HEK293 (cell line): ENCODE results near the gene DAP.

Source experiments
- CTCF ChIA-PET: fragments of 350-600 bp; formaldehyde crosslinking; extraction: SDS; loops from one replicate; lab custom pipeline; 2021; ENCODE audit warnings: antibody characterized with exemption; lab: Yijun Ruan, JAX
- POLR2A ChIA-PET: fragments of 300-600 bp; formaldehyde crosslinking; extraction: SDS; loops from one replicate; lab custom pipeline; 2020; ENCODE audit warnings: antibody characterized with exemption, inconsistent platforms; lab: Yijun Ruan, JAX
- H3K27ac ChIP-seq: fragments of 200-500 bp; sonication (Bioruptor generic); 2 replicates; pipeline ENCODE4 v1.5.1; 2014; ENCODE audit warnings: low read depth, low read length, control low read depth, inconsistent platforms; ENCODE audit errors: extremely low read depth
- H3K36me3 ChIP-seq, 2 experiments: fragments of 200-500 bp in 1 of 2; sonication (Bioruptor generic) in 1 of 2; 1 replicate in 1 of 2; 2 replicates in 1 of 2; pipeline ENCODE4 v1.5.1; 2014 to 2017; ENCODE audit warnings: inconsistent platforms in 2 of 2, low read length in 2 of 2; ENCODE audit not compliant: control insufficient read depth in 2 of 2, insufficient read depth in 1 of 2
- H3K4me1 ChIP-seq: fragments of 200-500 bp; sonication (Bioruptor generic); 2 replicates; pipeline ENCODE4 v1.5.1; 2014; ENCODE audit warnings: mild to moderate bottlenecking, low read length, inconsistent platforms; ENCODE audit not compliant: control insufficient read depth, insufficient read depth
- H3K4me3 ChIP-seq: 2 replicates; pipeline ENCODE4 v1.5.1; 2011; ENCODE audit warnings: low read depth, mild to moderate bottlenecking, control low read depth, low read length, moderate library complexity
- H3K9me3 ChIP-seq: fragments of 200-500 bp; sonication (Bioruptor generic); 2 replicates; pipeline ENCODE4 v1.5.1; 2014; ENCODE audit warnings: low read depth, low read length, inconsistent platforms; ENCODE audit not compliant: control insufficient read depth, insufficient read depth
- IKZF3 ChIP-seq: fragments of 450-650 bp; IDR thresholded peaks from 2 replicates; pipeline ENCODE4 v1.5.0; 2018; ENCODE audit warnings: missing biosample characterization, mild to moderate bottlenecking, missing genetic modification characterization, moderate library complexity
- MEIS1 ChIP-seq: sonication (generic); formaldehyde crosslinking; IDR thresholded peaks from 2 replicates; pipeline ENCODE4 v1.8.1; 2022; ENCODE audit warnings: missing genetic modification reagents, mild to moderate bottlenecking, borderline replicate concordance
- ZBTB8A ChIP-seq: fragments of 450-650 bp; formaldehyde crosslinking; IDR thresholded peaks from 2 replicates; pipeline ENCODE4 v1.5.1; 2016; ENCODE audit warnings: missing biosample characterization, missing genetic modification characterization
- ZEB2 ChIP-seq: fragments of 450-650 bp; formaldehyde crosslinking; IDR thresholded peaks from 2 replicates; pipeline ENCODE4 v1.5.1; 2016; ENCODE audit warnings: missing biosample characterization, missing genetic modification characterization
- ZFP69B ChIP-seq: fragments of 450-650 bp; formaldehyde crosslinking; IDR thresholded peaks from 2 replicates; pipeline ENCODE4 v1.5.1; 2016; ENCODE audit warnings: missing biosample characterization, missing genetic modification characterization
- ZNF140 ChIP-seq: fragments of 450-650 bp; formaldehyde crosslinking; IDR thresholded peaks from 2 replicates; pipeline ENCODE4 v1.5.1; 2016; ENCODE audit warnings: missing biosample characterization, missing genetic modification characterization
- ZNF311 ChIP-seq: fragments of 450-650 bp; formaldehyde crosslinking; IDR thresholded peaks from 2 replicates; pipeline ENCODE4 v1.5.1; 2017; ENCODE audit warnings: missing biosample characterization, missing genetic modification characterization, borderline replicate concordance
- ZNF335 ChIP-seq: fragments of 450-650 bp; formaldehyde crosslinking; conservative IDR thresholded peaks from 2 replicates; pipeline ENCODE4 v1.5.1; 2016; ENCODE audit warnings: missing biosample characterization, missing genetic modification characterization
- ZNF416 ChIP-seq: fragments of 450-650 bp; formaldehyde crosslinking; IDR thresholded peaks from 2 replicates; pipeline ENCODE4 v1.5.1; 2016; ENCODE audit warnings: missing biosample characterization, missing genetic modification characterization
- ZNF677 ChIP-seq: fragments of 450-650 bp; IDR thresholded peaks from 2 replicates; pipeline ENCODE4 v1.5.0; 2018; ENCODE audit warnings: missing biosample characterization, mild to moderate bottlenecking, missing genetic modification characterization, moderate library complexity
- ZNF747 ChIP-seq: fragments of 450-650 bp; formaldehyde crosslinking; IDR thresholded peaks from 2 replicates; pipeline ENCODE4 v1.5.1; 2016; ENCODE audit warnings: missing biosample characterization, missing genetic modification characterization
- ZXDB ChIP-seq: fragments of 450-650 bp; formaldehyde crosslinking; IDR thresholded peaks from 2 replicates; pipeline ENCODE4 v1.5.1; 2016; ENCODE audit warnings: missing biosample characterization, missing genetic modification characterization
- TF ChIP-seq, protein P1 (sequence below): fragments of 450-650 bp; formaldehyde crosslinking; IDR thresholded peaks from 2 replicates; pipeline ENCODE4 v1.5.1; 2016; ENCODE audit warnings: missing biosample characterization, missing genetic modification characterization
- TF ChIP-seq, protein P2 (sequence below): fragments of 450-650 bp; formaldehyde crosslinking; optimal IDR thresholded peaks from 2 replicates; pipeline ENCODE3; 2016; ENCODE audit warnings: missing biosample characterization, mild to moderate bottlenecking, missing genetic modification characterization
- TF ChIP-seq, protein P3 (sequence below): fragments of 450-650 bp; formaldehyde crosslinking; IDR thresholded peaks from 2 replicates; pipeline ENCODE4 v1.5.1; 2016; ENCODE audit warnings: missing biosample characterization, missing genetic modification characterization
- TF ChIP-seq, protein P4 (sequence below): fragments of 450-650 bp; formaldehyde crosslinking; conservative IDR thresholded peaks from 2 replicates; pipeline ENCODE4 v1.5.1; 2016; ENCODE audit warnings: low read depth, missing biosample characterization, missing genetic modification characterization
- TF ChIP-seq, protein P5 (sequence below): fragments of 450-650 bp; formaldehyde crosslinking; IDR thresholded peaks from 2 replicates; pipeline ENCODE4 v1.5.1; 2016; ENCODE audit warnings: missing biosample characterization, missing genetic modification characterization

The DAP gene

DNA sequence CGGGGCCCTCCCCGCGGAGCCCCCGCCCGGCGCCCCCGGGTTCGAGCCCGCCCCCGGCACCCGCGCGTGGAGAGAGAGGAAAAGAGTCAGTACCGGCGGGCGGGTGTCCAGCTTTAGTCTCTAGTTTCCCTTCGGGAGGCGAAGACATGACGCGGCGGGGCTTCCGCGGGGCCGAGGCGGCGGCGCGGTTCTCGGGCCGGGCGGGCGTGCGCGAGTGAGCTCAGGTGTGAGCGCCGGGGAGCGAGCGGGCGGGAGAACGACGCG is 181 bp downstream of the DAP start:
- Histone ChIP-seq H3K9me3 (no peaks in the 10 kb centered on the region), H3K36me3 (peaks cover 2 to 4% of the 10 kb centered on the region in 2 experiments; a peak in 2 of 3 replicates), H3K4me3 (peak overlapping the region; percentile 61), H3K4me1 (no peaks in the 10 kb centered on the region), H3K27ac (peak overlapping the region; percentile 74)
- ChIA-PET CTCF (no interaction called here), POLR2A (interaction anchor here (1.1 to 1.2 kb wide), 2 partner anchors 8 to 407 kb away, joined by 3 to 6 read pairs; partner anchors contain the start of gene MARCHF6)
- TF ChIP-seq ZNF416 (tag by site-specific recombination) (no peak), ZNF140 (tag by site-specific recombination) (no peak), ZNF677 (0 out of 2 replicates have a peak, but pooled peaks have one; percentile 63)
- TF ChIP-seq, protein P1, sequence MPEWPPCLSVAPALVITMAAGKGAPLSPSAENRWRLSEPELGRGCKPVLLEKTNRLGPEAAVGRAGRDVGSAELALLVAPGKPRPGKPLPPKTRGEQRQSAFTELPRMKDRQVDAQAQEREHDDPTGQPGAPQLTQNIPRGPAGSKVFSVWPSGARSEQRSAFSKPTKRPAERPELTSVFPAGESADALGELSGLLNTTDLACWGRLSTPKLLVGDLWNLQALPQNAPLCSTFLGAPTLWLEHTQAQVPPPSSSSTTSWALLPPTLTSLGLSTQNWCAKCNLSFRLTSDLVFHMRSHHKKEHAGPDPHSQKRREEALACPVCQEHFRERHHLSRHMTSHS (tag by site-specific recombination) = no peak
- TF ChIP-seq, protein P2, sequence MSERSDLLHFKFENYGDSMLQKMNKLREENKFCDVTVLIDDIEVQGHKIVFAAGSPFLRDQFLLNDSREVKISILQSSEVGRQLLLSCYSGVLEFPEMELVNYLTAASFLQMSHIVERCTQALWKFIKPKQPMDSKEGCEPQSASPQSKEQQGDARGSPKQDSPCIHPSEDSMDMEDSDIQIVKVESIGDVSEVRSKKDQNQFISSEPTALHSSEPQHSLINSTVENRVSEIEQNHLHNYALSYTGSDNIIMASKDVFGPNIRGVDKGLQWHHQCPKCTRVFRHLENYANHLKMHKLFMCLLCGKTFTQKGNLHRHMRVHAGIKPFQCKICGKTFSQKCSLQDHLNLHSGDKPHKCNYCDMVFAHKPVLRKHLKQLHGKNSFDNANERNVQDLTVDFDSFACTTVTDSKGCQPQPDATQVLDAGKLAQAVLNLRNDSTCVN (tag by site-specific recombination) = peak; percentile 50

DNA sequence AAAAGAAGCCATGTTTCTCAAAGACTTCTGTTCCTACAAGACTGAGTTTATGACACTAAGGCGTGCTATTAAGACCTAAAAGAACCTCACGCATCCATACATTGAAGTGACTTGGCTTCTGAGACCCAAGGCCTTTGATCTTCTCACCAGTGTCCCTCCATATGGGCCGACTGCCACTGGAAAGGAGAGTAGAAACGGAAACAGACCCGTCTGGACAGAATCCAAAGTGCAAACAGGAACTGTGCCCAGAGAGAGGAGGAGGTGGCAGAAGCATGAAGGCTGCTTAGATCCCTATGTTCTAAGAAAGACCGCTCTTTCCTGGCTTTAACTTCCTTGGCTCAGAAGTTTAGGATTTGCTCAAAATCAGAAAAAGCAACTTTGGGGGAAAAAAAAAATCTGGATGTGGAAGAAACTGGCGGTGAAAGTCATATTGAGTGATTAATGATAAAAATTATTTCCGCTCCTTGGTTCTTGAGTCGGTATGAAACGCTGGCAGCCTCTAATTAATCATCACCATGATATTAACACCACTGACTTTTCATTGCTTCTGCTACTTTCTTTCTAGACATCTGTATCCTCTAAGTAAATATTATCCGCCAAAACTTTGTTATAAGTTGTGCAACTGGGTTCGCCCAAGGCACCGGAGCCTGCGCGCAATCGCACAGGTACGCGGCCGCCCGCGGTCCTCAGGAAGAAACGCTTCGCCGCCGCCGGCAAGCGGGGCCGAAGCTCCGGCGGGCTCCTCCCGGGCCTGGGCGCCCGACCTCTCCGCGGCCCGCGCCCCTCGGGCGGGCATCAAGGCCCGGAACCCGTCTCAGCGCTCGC is 726 bp downstream of the DAP start:
- peak overlapping the region; percentile 74 for H3K27ac ChIP-seq

More for the DNA sequence above, 726 bp downstream of the DAP start:
- Histone ChIP-seq H3K4me1 (no peaks in the 10 kb centered on the region), H3K9me3 (no peaks in the 10 kb centered on the region), H3K36me3 (peaks cover 3 to 4% of the 10 kb centered on the region in 2 experiments; a peak in 2 of 3 replicates), H3K4me3 (peak overlapping the region; percentile 61)
- POLR2A ChIA-PET = interaction anchor here (1.1 to 1.2 kb wide), 2 partner anchors 9 to 407 kb away, joined by 3 to 6 read pairs; partner anchors contain the start of gene MARCHF6
- CTCF ChIA-PET = interaction anchor here (0.6 kb wide), 1 partner anchor 76 kb away, joined by 3 read pairs; no protein-coding TSS in a partner anchor
- TF ChIP-seq ZFP69B (tag by site-specific recombination) (peak; percentile 26; the same call in 1 of the 2 replicates), ZXDB (tag by site-specific recombination) (peak; percentile 34), MEIS1 (0 out of 2 replicates have a peak, but pooled peaks have one; percentile 12), ZNF747 (tag by site-specific recombination) (no peak), ZNF335 (tag by site-specific recombination) (peak; percentile 80), IKZF3 (tag by site-specific recombination) (0 out of 2 replicates have a peak, but pooled peaks have one; percentile 11), ZEB2 (tag by site-specific recombination) (0 out of 2 replicates have a peak, but pooled peaks have one; percentile 41), ZNF311 (tag by site-specific recombination) (no peak), ZBTB8A (tag by site-specific recombination) (peak; percentile 38)
- TF ChIP-seq, protein P3, sequence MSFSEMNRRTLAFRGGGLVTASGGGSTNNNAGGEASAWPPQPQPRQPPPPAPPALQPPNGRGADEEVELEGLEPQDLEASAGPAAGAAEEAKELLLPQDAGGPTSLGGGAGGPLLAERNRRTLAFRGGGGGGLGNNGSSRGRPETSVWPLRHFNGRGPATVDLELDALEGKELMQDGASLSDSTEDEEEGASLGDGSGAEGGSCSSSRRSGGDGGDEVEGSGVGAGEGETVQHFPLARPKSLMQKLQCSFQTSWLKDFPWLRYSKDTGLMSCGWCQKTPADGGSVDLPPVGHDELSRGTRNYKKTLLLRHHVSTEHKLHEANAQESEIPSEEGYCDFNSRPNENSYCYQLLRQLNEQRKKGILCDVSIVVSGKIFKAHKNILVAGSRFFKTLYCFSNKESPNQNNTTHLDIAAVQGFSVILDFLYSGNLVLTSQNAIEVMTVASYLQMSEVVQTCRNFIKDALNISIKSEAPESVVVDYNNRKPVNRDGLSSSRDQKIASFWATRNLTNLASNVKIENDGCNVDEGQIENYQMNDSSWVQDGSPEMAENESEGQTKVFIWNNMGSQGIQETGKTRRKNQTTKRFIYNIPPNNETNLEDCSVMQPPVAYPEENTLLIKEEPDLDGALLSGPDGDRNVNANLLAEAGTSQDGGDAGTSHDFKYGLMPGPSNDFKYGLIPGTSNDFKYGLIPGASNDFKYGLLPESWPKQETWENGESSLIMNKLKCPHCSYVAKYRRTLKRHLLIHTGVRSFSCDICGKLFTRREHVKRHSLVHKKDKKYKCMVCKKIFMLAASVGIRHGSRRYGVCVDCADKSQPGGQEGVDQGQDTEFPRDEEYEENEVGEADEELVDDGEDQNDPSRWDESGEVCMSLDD (tag by site-specific recombination) = no peak
- TF ChIP-seq, protein P4, sequence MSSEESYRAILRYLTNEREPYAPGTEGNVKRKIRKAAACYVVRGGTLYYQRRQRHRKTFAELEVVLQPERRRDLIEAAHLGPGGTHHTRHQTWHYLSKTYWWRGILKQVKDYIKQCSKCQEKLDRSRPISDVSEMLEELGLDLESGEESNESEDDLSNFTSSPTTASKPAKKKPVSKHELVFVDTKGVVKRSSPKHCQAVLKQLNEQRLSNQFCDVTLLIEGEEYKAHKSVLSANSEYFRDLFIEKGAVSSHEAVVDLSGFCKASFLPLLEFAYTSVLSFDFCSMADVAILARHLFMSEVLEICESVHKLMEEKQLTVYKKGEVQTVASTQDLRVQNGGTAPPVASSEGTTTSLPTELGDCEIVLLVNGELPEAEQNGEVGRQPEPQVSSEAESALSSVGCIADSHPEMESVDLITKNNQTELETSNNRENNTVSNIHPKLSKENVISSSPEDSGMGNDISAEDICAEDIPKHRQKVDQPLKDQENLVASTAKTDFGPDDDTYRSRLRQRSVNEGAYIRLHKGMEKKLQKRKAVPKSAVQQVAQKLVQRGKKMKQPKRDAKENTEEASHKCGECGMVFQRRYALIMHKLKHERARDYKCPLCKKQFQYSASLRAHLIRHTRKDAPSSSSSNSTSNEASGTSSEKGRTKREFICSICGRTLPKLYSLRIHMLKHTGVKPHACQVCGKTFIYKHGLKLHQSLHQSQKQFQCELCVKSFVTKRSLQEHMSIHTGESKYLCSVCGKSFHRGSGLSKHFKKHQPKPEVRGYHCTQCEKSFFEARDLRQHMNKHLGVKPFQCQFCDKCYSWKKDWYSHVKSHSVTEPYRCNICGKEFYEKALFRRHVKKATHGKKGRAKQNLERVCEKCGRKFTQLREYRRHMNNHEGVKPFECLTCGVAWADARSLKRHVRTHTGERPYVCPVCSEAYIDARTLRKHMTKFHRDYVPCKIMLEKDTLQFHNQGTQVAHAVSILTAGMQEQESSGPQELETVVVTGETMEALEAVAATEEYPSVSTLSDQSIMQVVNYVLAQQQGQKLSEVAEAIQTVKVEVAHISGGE = peak; percentile 49; the same call in 1 of the 2 replicates
- TF ChIP-seq, protein P5, sequence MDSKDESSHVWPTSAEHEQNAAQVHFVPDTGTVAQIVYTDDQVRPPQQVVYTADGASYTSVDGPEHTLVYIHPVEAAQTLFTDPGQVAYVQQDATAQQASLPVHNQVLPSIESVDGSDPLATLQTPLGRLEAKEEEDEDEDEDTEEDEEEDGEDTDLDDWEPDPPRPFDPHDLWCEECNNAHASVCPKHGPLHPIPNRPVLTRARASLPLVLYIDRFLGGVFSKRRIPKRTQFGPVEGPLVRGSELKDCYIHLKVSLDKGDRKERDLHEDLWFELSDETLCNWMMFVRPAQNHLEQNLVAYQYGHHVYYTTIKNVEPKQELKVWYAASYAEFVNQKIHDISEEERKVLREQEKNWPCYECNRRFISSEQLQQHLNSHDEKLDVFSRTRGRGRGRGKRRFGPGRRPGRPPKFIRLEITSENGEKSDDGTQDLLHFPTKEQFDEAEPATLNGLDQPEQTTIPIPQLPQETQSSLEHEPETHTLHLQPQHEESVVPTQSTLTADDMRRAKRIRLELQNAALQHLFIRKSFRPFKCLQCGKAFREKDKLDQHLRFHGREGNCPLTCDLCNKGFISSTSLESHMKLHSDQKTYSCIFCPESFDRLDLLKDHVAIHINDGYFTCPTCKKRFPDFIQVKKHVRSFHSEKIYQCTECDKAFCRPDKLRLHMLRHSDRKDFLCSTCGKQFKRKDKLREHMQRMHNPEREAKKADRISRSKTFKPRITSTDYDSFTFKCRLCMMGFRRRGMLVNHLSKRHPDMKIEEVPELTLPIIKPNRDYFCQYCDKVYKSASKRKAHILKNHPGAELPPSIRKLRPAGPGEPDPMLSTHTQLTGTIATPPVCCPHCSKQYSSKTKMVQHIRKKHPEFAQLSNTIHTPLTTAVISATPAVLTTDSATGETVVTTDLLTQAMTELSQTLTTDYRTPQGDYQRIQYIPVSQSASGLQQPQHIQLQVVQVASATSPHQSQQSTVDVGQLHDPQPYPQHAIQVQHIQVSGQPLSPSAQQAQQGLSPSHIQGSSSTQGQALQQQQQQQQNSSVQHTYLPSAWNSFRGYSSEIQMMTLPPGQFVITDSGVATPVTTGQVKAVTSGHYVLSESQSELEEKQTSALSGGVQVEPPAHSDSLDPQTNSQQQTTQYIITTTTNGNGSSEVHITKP = peak; percentile 47
- TF ChIP-seq, protein P2 (tag by site-specific recombination) = peak; percentile 70
